ENCODE results near the gene TIAL1.
"Not testable (repeated sequence)": the region's sequence is repeated elsewhere in the genome, so short reads cannot be mapped to it uniquely, and the experiment has no call there.

The TIAL1 gene

GRCh38 chr10:119596537-119597404 is at the start of gene TIAL1:
TSS of gene TIAL1 (minus strand) at chr10:119596964. CDS start at chr10:119596465, 499 bp downstream.
- FAIRE-seq (peak; percentile 97), DNase-seq (ENCODE audit: low spot score) (peak; percentile 100)

GRCh38 chr10:119644994-119645393 is 48.2 kb upstream of the TIAL1 start:
- no peak for FAIRE-seq
- DNase-seq (ENCODE audit: low spot score), result no peak

- DNase-seq (ENCODE audit: low spot score), result no peak
- FAIRE-seq, result no peak
Observed at GRCh38 chr10:119644205-119644814, 47.5 kb upstream of the TIAL1 start.

- no peak for FAIRE-seq
- DNase-seq (ENCODE audit: low spot score), result no peak
Observed at GRCh38 chr10:119643306-119644204, 46.8 kb upstream of the TIAL1 start.

- DNase-seq (ENCODE audit: low spot score) (no peak), FAIRE-seq (no peak)
Observed at GRCh38 chr10:119642556-119643111, 45.9 kb upstream of the TIAL1 start.

GRCh38 chr10:119640875-119641526 is 44.2 kb upstream of the TIAL1 start:
- no peak for FAIRE-seq
- no peak for DNase-seq (ENCODE audit: low spot score)

GRCh38 chr10:119640384-119640783 is 43.6 kb upstream of the TIAL1 start:
- no peak for FAIRE-seq
- no peak for DNase-seq (ENCODE audit: low spot score)

GRCh38 chr10:119638982-119639381 is 42.2 kb upstream of the TIAL1 start:
- FAIRE-seq (no peak), DNase-seq (ENCODE audit: low spot score) (no peak)

GRCh38 chr10:119637631-119638030 is 40.9 kb upstream of the TIAL1 start:
- FAIRE-seq, result no peak
- no peak for DNase-seq (ENCODE audit: low spot score)

- FAIRE-seq, result no peak
- DNase-seq (ENCODE audit: low spot score), result no peak
Observed at GRCh38 chr10:119634219-119634544, 37.4 kb upstream of the TIAL1 start.

- FAIRE-seq, result no peak
- DNase-seq (ENCODE audit: low spot score), result no peak
Observed at GRCh38 chr10:119633538-119634218, 36.9 kb upstream of the TIAL1 start.

GRCh38 chr10:119630300-119630699 is 33.5 kb upstream of the TIAL1 start:
- no peak for FAIRE-seq
- no peak for DNase-seq (ENCODE audit: low spot score)

- DNase-seq (ENCODE audit: low spot score) (no peak), FAIRE-seq (peak; percentile 97)
Observed at GRCh38 chr10:119625570-119626280, 29.0 kb upstream of the TIAL1 start.

- no peak for DNase-seq (ENCODE audit: low spot score)
- FAIRE-seq, result no peak
Observed at GRCh38 chr10:119621078-119621384, 24.3 kb upstream of the TIAL1 start.

- FAIRE-seq (no peak), DNase-seq (ENCODE audit: low spot score) (no peak)
Observed at GRCh38 chr10:119620241-119621077, 23.7 kb upstream of the TIAL1 start.

GRCh38 chr10:119619811-119620210 is 23.0 kb upstream of the TIAL1 start:
- not testable (repeated sequence) for FAIRE-seq; DNase-seq (ENCODE audit: low spot score)

GRCh38 chr10:119619215-119619614 is 22.5 kb upstream of the TIAL1 start:
- FAIRE-seq (no peak), DNase-seq (ENCODE audit: low spot score) (no peak)

- no peak for FAIRE-seq
- no peak for DNase-seq (ENCODE audit: low spot score)
Observed at GRCh38 chr10:119616882-119617570, 20.3 kb upstream of the TIAL1 start.

GRCh38 chr10:119614686-119615085 is 17.9 kb upstream of the TIAL1 start:
- FAIRE-seq (no peak), DNase-seq (ENCODE audit: low spot score) (no peak)
